ENCODE measurements around the gene CHST8. TPM values are rescaled to one million over a fixed set of nuclear protein-coding genes. Genes with fewer than 3 reads are reported as not detected.
"Not testable (repeated sequence)": the region's sequence is repeated elsewhere in the genome, so short reads cannot be mapped to it uniquely, and the experiment has no call there.

Gene CHST8
- polyA plus RNA-seq, 3 donors, result 0.56 to 1.2 (median 0.91) TPM

DNA sequence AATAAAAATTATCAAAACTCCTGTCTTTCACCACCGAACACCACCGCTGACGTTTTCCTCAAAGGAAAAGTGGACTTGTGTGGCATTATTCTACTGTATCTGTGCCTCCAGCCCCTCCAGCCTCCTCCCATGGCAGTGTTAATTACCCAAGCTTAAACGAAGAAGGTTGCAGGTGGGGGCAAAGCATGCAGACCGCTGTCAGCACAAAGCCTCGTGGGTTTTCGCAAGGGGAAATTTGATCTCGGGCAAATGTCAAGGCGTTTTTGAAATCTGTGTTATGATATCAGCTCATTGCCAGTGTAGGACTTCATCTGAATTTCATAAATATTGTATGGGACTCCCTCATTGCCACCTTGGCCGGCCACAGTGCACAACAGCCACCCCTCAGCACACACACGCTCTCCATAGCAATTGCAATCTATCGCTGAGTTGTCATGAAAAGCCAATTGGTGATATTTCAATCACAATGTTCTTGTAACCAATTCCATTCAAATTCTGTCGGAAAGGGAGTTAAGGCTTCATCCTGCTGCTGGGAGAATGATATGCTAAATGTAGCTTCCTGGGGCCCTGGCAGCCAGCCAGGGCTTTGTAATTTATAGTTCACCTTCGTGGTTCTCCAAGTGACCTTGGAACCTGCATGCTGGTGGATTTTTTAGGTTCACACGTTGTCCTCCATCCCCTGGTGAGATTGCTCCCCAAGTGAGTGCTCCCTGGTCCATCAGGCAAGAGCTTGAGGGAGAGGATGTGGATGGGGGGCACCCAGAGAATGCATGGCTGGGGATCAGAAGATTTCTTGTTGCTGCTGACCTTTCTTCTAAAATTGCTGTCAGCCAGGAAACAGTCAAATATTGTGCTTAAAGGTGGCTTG, 16.6 kb downstream of the CHST8 start:
- H3K27ac ChIP-seq (ENCODE audit: low read depth, low read length), result no peak overlapping the region
- WGBS, 3 donors, result 16 to 23% (median 21%) methylated on average over 15 of the region's 15 CpGs

DNA sequence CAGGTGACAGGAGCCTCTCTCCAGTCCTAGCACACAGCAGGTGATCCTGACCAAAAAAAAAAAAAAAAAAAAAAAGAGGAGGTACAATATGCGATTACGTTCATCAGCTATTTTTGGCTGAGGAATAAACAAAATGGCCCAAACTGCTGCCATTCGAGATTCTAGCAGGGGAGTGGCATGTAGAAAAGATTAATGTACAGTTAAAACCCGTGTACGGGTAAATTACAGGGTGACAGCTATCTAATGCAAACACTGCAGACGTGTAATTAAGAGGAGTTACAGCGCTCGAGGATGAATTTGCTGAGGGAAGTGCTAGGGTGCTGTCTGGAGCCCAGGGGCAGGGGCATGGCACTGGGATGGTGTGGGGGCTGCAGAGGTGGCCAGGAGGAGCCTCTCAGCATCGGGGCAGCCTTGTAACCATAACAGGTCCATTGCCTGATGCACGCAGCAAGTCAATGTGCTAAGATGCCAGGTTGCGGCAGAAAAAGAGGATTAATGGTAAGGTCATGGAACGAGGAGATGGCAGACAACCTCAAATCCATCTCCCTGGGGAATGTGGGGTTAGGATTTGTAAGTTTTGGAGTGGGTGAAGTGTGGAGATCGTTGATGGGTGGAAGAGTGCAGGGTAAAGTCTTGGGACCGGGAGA, 17.4 kb downstream of the CHST8 start:
- WGBS, 3 donors, result 31 to 41% (median 39%) methylated on average over 14 of the region's 14 CpGs
- no peak overlapping the region for H3K27ac ChIP-seq (ENCODE audit: low read depth, low read length)

DNA sequence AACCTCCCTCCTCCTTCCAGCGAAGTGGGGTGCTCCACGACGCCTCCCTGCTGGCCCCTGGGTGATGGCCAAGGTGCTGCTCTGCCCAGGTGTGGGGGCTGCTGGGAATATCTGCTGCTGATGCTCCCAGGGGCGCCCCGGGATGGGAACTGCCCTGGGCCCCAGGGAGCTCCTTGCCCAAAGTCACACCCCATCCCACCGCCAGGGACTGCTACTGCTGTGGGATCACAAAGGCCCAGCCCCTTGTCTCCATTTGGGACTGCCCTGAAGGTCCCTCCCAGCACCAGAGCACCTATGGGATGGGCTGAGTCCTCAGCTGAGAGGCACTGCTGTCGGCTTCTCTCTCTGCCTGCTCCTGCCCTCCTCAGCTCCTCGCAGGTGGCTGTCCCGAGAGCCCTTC, 19.0 kb downstream of the CHST8 start:
- no peak overlapping the region for H3K27ac ChIP-seq (ENCODE audit: low read depth, low read length)
- 46 to 71% (median 70%) methylated on average over 9 of the region's 9 CpGs for WGBS, 3 donors

DNA sequence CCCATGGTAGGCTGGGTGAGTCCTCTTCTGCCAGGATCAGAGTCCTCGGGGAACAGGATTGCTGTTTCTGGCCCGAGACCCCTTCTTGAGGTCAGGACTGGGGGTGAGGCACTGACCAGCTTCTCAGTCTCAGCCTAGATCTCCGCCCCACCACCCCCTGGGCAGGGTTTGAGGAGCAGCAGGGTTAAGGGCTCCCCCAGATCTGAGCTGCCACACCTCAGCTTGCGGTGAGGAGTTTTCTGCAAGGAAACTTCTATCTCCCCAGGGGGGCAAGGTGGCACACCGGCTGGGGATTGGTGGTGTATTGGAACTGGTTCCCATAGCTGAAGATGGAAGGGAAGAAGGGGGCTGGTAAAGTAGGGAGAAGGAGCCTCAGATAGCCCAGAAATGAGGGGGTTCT, 19.5 kb downstream of the CHST8 start:
- WGBS, 3 donors, result 67 to 87% (median 79%) methylated on average over 5 of the region's 5 CpGs
- H3K27ac ChIP-seq (ENCODE audit: low read depth, low read length), result no peak overlapping the region

DNA sequence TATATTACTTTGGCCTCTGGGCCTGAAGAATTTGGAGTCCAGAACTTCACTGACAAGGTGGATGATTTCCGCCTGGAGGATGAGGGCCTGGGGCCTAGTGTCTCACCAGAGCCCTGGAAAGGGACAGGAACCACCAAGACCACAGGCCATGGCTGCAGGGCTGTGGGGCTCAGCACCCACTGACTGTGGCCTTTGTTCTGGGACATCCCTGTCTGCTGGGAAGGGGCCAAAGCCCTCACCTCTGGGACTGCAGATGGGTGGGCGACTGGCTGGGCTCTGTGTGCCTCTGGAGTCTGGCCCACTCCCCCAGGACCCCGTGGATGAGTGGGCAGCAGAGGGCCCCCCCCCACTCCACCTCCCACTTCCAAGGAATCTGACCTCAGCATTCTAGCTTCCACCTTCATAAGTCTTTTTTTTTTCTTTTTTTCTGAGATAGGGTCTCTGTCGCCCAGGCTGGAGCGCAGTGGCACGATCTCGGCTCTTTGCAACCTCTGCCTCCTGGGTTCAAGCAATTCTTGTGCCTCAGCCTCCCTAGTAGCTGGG, 20.3 kb downstream of the CHST8 start:
- no peak overlapping the region for H3K27ac ChIP-seq (ENCODE audit: low read depth, low read length)
- WGBS, 3 donors, result 83 to 91% (median 85%) methylated on average over 7 of the region's 7 CpGs

DNA sequence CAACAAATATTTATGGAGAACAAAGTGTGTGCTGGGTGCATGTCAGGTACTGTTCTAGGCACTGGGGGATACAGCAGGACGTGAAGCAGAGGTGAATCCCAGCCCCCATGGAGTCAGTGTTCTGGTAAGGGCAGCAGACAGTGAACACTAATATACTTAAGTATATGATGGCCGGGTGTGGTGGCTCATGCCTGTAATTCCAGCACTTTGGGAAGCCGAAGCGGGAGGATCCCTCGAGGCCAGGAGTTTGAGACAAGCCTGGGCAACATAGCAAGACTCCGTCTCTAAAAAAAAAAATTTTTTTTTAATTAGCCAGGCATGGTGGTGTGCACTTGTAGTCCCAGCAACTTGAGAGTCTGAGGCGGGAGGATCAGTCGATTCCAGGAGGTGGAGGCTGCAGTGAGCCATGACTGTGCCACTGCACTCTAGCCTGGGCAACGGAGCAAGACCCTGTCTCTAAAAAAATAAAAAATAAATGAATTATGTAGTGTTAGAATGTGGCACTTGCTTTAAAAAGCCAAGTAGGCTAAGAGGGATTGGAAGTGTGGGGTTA, 22.6 kb downstream of the CHST8 start:
- H3K27ac ChIP-seq (ENCODE audit: low read depth, low read length), result no peak overlapping the region
- WGBS, 3 donors, result 82 to 90% (median 85%) methylated on average over 9 of the region's 9 CpGs

DNA sequence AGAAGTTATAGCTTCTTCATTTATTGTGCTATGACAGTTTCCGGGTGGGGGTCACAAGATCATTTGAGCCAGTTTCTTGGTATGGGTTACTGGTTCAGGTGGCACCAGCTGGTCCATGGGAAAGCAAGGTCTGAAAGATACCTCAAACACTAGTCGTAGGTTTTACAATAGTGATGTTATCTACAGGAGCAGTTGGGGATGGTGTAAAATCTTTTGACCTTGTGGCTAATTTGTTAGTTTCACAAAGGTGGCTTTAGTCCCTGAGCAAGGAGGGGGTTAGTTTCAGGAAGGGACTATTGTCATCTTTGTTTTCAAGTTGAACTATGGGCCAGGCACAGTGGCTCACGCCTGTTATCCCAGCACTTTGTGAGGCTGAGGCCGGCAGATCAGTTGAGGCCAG, 24.6 kb downstream of the CHST8 start:
- 70 to 86% (median 80%) methylated on average over 4 of the region's 4 CpGs for WGBS, 3 donors
- H3K27ac ChIP-seq (ENCODE audit: low read depth, low read length), result no peak overlapping the region

DNA sequence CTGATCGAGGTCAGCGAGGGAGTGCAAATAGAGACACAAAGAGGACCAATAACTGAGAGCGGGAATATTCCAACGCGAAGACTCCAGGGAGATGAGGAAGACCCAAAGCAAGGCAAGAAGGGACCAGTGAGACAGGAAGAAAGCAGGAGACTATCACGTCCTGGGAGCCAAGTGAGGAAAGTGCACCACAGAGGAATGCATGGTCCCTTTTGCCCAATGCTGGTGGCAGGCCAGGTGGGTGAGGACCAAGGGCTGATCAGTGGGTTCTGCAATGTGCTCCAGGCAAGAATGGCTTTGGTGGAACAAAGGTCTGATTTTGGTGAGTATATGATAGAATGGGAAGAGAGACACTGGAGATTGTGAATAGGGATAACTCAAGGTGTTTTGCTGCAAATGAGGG, 25.4 kb downstream of the CHST8 start:
- 77 to 82% (median 78%) methylated on average over 6 of the region's 6 CpGs for WGBS, 3 donors
- H3K27ac ChIP-seq (ENCODE audit: low read depth, low read length), result no peak overlapping the region

DNA sequence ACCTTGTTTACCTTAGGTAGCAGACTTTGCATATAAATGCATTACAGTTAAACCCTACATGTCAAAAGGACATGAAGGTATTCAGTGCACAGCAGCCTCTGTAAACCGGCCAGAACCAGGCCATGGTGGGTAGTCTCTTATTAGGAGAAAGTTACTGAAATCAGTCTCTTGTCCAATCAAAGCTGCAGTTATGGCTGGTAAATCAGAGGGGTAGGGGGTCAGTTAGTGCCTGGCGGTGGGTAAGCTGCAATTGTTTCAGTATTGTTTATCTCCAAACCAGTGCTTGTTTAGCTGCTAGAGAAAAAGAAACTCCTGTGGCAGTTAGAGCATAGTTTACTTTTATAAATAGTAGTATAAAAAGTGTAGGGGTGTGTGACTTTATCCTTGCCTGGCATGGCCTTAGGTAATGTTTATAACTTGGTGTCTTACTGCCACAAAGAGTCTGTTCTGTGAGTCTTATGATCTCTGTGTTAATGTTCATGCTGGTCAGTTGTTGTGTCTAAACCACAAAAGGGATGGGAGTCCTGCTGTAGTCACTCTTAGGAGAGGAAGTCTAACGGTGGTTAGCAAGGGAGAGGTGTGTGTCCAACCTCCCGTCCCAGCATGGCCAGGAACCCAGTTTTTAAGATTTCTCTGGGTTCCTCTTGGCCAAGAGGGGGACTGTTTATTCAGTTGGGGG, 28.0 kb downstream of the CHST8 start:
- whole genome bisulfite sequencing, 3 donors, result 41 to 52% (median 46%) methylated on average over 4 of the region's 4 CpGs
- no peak overlapping the region for H3K27ac ChIP-seq (ENCODE audit: low read depth, low read length)

DNA sequence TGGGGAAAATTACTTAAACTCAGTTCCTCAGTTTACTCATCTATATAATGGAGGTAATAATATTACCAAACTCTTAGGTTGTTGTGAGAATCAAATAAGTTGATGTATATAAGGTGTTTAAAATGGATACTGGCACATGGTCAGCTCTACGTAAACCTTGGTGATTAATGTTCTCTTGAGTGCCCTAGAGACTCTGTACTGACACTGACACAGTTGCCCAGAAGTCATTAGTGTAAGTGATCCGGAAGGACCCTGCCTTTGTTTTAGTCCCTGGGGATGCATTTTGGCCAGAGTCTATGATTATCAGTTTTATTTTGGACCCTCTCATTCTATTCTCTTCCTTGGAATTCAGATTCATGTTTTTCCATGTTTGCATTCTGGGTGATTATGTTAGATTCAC, 31.9 kb downstream of the CHST8 start:
- WGBS, 3 donors, result 57 to 64% (median 57%) methylated on average over 2 of the region's 2 CpGs
- no peak overlapping the region for H3K27ac ChIP-seq (ENCODE audit: low read depth, low read length)

DNA sequence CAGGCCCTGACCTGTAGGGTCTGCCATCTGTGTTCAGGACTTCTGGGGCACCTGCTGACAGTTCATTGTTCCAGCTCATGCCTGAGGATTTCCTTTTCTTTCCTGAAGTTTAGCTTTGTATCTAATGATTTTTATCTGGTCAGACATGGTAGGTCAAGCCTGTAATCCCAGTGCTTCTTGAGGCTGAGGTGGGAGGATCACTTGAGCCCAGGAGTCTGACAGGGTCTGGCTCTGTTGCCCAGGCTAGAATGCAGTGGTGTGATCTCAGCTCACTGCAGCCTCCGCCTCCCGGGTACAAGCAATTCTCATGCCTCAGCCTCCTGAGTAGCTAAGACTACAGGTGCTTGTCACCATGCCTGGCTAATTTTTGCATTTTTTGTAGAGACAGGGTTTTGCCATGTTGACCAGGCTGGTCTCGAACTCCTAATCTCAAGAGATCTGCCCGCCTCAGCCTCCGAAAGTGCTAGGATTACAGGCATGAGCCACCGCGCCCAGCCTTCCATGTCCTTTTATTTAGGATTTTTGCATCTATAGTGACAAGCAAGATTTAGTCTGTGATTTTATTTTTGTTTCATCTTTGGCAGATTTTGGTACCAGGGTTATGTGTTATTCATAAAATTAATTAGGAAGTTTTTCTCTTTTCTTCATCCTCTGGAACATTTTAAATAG, 33.2 kb downstream of the CHST8 start:
- whole genome bisulfite sequencing, 3 donors, result 68 to 78% (median 78%) methylated on average over 7 of the region's 7 CpGs
- no peak overlapping the region for H3K27ac ChIP-seq (ENCODE audit: low read depth, low read length)

DNA sequence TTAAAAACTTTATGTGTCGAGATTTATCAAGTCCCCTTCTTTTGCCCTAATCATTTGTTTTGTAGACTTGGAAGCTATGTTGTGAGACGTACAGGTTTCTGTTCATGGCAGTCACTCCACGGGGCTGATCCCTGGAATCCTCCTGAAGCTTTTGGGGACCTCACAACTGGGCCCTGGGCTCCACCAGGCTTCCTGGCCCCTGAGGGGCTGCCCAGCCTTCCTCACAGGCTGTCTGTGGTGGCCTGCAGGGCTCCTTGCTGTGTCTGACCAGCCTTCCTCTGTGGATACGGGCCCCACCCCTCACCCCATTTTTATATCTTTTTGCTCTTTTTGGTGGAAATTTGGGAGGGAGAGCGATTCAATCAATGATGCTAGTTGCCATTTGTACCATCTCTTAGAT, 38.1 kb downstream of the CHST8 start:
- 72 to 90% (median 85%) methylated on average over 5 of the region's 5 CpGs for WGBS, 3 donors
- no peak overlapping the region for H3K27ac ChIP-seq (ENCODE audit: low read depth, low read length)

DNA sequence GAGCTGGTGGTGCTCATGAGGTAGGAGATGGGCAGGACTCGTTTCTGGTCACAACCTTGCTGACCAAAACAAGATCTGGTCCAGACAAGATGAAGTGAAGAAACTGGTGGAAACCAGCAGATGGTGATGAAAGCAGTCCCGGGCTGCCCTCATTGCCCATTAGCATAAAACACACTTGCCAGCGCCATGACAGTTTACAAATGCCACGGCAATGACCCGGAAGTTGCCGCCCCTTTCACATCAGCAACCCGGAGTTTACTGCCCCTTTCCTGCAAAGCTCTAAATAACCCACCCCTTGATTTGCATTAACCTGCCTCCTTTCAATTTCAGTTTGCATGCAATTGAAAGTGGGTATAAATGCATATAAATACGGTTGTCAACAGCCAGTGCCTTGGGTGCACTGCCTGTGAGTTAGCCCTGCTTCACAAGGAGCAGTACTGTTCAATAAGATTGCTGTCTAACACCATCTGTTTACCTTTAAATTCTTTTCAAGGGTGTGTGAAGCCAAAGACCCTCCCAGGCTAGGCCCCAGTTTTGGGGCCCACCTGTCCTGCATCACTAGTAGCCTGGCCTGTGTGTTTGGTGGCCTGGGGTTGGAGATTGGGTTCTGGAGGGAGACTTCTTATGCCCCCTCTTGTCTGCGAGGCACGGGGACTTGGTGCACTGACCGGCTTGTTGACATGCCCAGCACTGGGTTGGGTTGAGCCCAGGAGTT, 38.8 kb downstream of the CHST8 start:
- 60 to 71% (median 69%) methylated on average over 11 of the region's 11 CpGs for WGBS, 3 donors
- no peak overlapping the region for H3K27ac ChIP-seq (ENCODE audit: low read depth, low read length)

DNA sequence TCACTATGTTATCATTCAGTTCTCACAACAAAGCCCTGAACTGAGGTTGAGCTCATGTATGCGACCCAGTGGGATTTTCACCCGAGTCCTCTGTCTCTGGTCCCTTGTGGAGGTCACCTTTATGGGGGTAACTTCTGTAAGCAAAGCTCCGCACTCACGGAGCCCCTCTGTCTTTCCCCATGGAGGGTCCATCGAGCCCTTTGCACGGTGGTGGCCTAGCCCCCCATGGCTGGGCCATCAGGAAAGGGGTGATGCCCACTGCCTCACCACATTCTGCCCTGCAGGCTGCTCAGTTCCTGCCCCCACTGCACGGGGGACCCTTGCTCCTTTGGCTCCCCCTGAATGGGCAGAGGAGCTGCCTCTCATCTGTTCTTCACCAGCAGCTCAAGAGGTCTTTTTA, 39.6 kb downstream of the CHST8 start:
- no peak overlapping the region for H3K27ac ChIP-seq (ENCODE audit: low read depth, low read length)
- WGBS, 3 donors, result 65 to 82% (median 80%) methylated on average over 7 of the region's 7 CpGs

DNA sequence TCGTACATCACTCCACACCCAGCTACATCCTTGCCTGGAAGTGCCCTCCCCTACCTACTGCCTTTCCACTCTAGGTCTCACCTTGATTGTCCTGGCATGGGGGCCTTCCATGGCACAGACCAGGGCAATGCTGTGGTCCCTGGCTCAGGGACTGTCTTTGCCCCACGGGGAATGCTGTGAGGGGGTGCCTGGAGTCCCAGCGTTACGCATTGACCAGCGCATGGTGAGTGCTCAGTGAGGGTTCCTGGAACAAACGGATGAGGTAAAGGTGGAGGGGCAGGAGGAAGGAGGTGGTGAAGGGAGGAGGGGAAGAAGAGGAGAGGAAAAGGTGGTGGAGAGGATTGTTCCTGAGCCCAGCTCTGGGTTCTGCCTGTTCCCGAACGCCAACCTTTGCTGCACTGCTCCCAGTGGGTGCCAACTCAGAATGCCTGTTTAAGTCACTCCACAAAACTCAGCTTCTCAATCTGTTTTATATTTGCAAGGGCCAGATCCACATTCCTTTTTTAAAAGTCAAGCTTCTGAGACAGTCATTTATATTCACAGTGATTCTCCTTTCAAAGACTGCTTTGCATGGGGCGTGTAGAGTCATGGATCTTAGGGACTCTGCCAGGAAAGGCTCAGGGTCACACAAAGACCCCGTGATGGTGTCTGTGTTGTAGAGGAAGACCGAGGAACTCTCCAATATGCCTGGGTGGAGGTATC, 40.8 kb downstream of the CHST8 start:
- no peak overlapping the region for H3K27ac ChIP-seq (ENCODE audit: low read depth, low read length)
- 62 to 72% (median 69%) methylated on average over 11 of the region's 11 CpGs for WGBS, 3 donors

DNA sequence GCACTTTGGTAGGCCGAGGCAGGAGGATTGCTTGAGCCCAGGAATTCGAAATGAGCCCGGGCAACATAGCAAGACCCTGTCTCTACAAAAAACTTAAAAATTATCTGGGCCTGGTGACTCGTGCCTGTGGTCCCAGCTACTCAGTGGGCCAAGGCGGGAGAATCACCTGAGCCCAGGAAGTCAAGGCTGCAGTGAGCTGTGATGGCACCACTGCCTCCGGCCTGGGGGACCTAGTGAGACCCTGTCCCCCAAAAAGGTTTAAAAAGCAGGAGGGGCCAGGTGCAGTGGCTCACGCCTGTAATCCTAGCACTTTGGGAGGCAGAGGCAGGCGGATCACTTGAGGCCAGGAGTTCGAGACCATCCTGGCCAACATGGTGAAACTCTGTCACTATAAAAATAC, 41.6 kb downstream of the CHST8 start:
- not testable (repeated sequence) for H3K27ac ChIP-seq (ENCODE audit: low read depth, low read length)
- WGBS, 3 donors, result 77 to 88% (median 87%) methylated on average over 9 of the region's 9 CpGs

DNA sequence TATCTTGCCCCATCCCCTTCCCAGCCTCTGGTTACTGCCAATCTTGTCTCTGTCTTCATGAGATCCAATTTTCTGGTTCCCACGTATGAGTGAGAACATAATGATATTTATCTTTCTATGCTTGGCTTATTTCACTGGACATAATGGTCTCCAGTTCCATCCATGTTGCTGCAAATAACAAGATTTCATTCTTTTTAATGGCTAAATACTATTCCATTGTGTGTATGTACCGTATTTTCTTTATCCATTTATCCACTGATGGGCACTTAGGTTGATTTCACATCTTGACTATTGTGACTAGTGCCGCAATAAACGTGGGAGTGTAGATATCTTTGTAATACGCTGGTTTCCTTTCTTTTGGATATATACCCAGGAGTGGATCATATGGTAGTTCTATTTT, 43.0 kb downstream of the CHST8 start:
- H3K27ac ChIP-seq (ENCODE audit: low read depth, low read length), result no peak overlapping the region
- 84 to 92% (median 89%) methylated on average over 5 of the region's 5 CpGs for WGBS, 3 donors

Measured in adipose tissue (tissue), 3 donors.